ENCODE data around the gene ZNF565.
"Not testable (repeated sequence)": the region's sequence is repeated elsewhere in the genome, so short reads cannot be mapped to it uniquely, and the experiment has no call there.

Gene ZNF565

GRCh38 chr19:36212895-36213294 lies 1.6 kb downstream of the ZNF565 start:
- DNase-seq (ENCODE audit: low read depth in 2 of 2), result no peak

- no peak for DNase-seq (ENCODE audit: low read depth in 2 of 2)
These were observed 4.0 kb downstream of the ZNF565 start for GRCh38 chr19:36210497-36210896.

- no peak for DNase-seq (ENCODE audit: low read depth in 2 of 2)
These were observed 5.1 kb downstream of the ZNF565 start for GRCh38 chr19:36209372-36209771.

- DNase-seq (ENCODE audit: low read depth in 2 of 2), result no peak
These were observed 6.7 kb downstream of the ZNF565 start for GRCh38 chr19:36207605-36208252.

GRCh38 chr19:36203293-36203692 lies 11.2 kb downstream of the ZNF565 start:
- no peak for DNase-seq (ENCODE audit: low read depth in 2 of 2)

GRCh38 chr19:36201684-36202083 lies 12.8 kb downstream of the ZNF565 start:
- no peak for DNase-seq (ENCODE audit: low read depth in 2 of 2)

- DNase-seq (ENCODE audit: low read depth in 2 of 2), result no peak
These were observed 16.3 kb downstream of the ZNF565 start for GRCh38 chr19:36198119-36198518.

GRCh38 chr19:36196249-36196648 lies 18.2 kb downstream of the ZNF565 start:
- no peak for DNase-seq (ENCODE audit: low read depth in 2 of 2)

GRCh38 chr19:36186722-36187121 lies 27.7 kb downstream of the ZNF565 start:
- DNase-seq (ENCODE audit: low read depth in 2 of 2), result not testable (repeated sequence)

GRCh38 chr19:36183245-36183628 lies 31.2 kb downstream of the ZNF565 start:
- DNase-seq (ENCODE audit: low read depth in 2 of 2), result no peak

- no peak for DNase-seq (ENCODE audit: low read depth in 2 of 2)
These were observed 31.7 kb downstream of the ZNF565 start for GRCh38 chr19:36182612-36183244.

GRCh38 chr19:36179077-36179476 lies 35.4 kb downstream of the ZNF565 start:
- not testable (repeated sequence) for DNase-seq (ENCODE audit: low read depth in 2 of 2)

GRCh38 chr19:36173846-36174245 lies 40.6 kb downstream of the ZNF565 start:
- DNase-seq (ENCODE audit: low read depth in 2 of 2), result not testable (repeated sequence)

- no peak for DNase-seq (ENCODE audit: low read depth in 2 of 2)
These were observed 41.6 kb downstream of the ZNF565 start for GRCh38 chr19:36172852-36173251.

- no peak for DNase-seq (ENCODE audit: low read depth in 2 of 2)
These were observed 45.2 kb downstream of the ZNF565 start for GRCh38 chr19:36169084-36169760.

GRCh38 chr19:36163813-36164212 lies 50.7 kb downstream of the ZNF565 start:
- no peak for DNase-seq (ENCODE audit: low read depth in 2 of 2)

- DNase-seq (ENCODE audit: low read depth in 2 of 2), result no peak
These were observed 53.5 kb downstream of the ZNF565 start for GRCh38 chr19:36160821-36161596.

- no peak for DNase-seq (ENCODE audit: low read depth in 2 of 2)
These were observed 61.3 kb downstream of the ZNF565 start for GRCh38 chr19:36153126-36153525.

GRCh38 chr19:36152352-36153091 lies 61.9 kb downstream of the ZNF565 start, which contains the start of gene COX7A1:
Gene COX7A1 (minus strand): TSS chr19:36152447. CDS start chr19:36152407, 40 bp downstream.
- DNase-seq (ENCODE audit: low read depth in 2 of 2), result no peak

GRCh38 chr19:36152019-36152351 lies 62.5 kb downstream of the ZNF565 start:
- DNase-seq (ENCODE audit: low read depth in 2 of 2), result no peak

GRCh38 chr19:36151144-36152018 lies 63.1 kb downstream of the ZNF565 start:
- no peak for DNase-seq (ENCODE audit: low read depth in 2 of 2)
